Activated CD4-positive, CD25-positive, alpha-beta regulatory T cell treated with anti-CD3 and anti-CD28 coated beads, Interleukin-2, amount 50 U/mL, for 16 hours (primary cell): ENCODE data around the gene IP6K3.
A peak's percentile ranks its signal among the peaks of the same experiment; 100 is the strongest.

Experiments used
- DNase-seq: peaks from one replicate; pipeline ENCODE4 v3.0.0-alpha.2; 2020; ENCODE audit warnings: low read depth, low spot score

The IP6K3 gene

DNA sequence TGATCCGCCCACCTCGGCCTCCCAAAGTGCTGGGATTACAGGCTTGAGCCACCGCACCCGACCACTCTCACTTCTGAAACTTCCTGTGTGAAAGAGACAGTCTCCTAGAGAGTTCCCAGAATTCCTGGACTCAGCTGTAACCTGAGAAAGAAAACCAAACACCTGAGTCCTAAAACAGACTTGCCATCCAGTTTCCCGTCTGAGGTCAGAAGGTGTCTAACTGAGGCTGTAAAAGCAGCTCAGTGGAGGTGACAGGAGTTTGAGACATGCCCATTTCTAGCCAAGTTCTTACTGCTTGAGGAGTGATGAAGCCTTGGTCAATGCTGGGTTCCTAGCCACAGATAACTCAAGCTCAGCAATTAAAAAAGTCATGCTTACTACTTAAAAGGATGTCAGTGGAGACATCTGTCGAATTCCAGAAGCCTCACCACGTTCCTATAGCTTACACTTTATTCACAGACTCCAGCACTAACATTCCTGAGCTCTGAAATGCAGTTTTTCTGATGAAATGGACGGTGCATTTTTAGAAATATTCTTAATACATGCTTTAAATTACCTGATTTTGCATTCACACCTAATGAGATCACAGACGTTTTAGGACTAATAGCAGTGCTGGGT lies 41.3 kb downstream of the IP6K3 start:
- no peak for DNase-seq

DNA sequence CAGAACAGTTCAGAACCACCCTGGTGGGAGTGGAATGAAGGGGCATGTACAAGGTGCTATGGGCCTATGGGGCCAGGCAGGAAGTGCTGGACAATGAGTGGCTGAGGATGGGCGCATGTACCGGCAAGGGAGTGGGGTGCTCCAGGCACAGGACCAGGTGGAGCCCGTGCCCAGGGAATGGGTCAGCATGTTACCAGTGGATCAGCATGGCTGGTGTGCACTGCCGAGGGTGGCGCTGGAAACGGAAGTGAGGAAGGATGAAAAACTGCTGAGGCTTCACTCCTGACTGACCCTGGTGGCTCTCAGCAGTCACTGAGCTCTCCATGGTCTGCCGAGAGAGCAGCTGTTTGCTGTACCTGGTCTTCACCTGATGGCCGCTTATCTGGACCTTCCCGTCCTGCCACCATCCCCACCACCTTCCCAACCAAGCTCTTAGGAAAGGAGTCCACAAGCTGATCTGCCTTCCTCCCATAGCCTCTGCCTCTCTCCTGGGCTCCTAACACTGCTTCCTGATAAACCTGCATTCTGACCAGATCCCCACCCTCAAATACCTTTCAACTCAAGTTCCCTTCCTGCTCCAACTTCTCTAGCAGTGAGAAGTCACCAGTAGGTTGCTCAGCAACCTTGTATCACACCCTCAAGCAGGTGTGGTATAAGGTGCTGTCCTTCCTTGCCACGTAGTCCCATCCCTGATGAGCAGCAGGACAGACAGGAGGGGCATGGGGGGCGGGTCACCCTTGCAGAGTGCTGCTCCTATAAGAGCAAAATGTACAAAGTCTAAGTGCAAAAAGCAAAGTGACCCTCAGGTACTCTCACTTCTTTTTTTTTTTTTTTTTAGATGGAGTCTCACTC lies 42.3 kb downstream of the IP6K3 start:
- no peak for DNase-seq

DNA sequence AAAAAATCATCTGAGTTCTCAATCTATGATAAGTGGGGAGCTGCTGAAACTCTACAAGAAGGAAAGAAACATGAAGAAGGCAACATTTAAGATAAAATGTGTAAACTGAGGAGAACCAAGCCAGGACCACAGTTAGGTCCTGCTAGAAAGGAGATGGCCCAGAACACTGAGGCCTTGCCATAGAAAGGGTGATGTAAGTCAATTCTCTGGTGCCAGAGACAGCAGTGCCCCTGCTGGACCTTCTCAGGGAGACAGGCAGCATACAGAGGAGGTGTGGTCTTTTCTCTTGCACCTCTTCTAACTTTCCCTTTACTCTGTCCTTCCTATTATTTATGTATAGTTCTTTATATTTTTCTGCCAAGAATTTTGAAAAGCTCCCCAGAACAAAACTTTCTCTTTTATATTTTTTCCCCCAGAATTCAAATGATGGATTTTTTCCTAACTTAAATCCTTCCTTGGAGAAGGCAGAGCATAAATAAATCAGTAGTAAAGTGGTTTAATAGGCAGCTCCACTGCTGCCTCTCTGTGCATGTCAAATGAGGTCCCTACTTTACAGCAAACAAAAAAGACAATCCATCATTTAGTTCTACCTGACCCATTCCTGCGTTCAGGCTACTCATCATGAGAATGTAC lies 44.2 kb downstream of the IP6K3 start:
- no peak for DNase-seq

DNA sequence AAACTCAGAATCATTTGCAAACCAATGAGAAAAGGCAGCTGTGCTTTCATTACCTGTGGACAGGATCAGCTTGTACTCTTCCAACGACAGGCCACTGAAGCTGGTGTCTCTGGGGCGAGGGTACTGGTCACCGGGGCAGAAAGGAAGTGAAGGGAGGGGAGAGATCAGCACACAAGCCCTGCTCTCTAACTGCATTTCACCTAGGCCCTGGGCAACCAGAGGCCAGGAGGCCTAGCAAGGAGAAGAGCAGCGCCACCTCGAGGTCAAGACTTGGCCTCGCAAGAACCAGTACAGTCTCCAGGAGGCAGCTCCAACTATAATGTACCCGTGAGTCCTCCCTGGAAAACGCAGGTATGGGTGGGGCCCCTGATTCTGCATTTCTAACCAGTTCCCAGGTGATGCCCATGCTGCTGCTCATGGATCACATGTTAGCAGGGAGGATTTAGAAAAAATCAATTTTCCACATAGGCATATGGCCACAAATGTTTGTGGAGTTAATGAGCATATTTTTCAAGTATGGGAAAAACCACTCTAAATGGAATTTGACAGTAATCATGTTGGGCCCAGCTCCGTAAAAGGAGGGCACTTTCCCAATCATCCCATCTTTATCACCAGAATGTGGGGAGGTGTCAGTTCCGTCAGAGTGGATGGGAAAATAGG lies 46.2 kb downstream of the IP6K3 start:
- DNase-seq, result peak; percentile 48

DNA sequence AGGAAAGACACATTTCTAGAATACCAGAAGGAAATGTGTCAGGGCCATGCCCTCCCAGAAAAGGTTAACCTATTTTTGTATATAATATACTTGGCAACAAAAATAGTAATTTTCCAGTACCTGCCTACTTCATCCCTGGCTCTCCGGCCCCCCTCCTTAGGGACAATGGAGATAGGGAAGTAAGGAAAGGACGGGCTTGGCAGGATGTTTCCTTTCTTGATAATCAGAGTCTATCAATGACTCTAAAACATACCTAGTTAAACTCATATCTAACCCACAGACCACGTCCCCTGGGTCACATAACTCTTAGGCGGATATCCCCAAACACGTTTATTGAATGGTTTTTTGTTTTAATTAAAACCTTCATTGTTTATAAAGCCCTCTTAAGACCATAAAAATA lies 47.0 kb downstream of the IP6K3 start:
- DNase-seq, result no peak

DNA sequence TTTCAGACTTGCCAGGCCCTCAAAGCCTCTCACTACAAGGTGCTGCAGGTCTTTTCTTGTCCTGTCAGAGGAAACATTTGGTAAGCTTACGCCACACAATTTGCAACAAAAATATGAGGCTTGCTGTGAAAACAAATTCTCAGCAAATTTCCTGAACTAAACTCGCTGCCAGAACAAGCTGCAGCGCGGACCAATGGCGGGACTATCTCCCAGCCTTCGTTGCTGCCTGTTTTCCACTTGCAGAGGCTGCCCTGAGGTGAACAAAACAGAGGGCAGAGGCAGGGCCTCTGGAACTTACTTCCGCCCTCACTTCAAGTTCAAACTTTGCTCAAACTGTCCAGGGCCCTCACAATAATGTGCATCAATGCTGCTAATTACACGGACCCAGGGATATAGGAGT lies 47.6 kb downstream of the IP6K3 start:
- no peak for DNase-seq

DNA sequence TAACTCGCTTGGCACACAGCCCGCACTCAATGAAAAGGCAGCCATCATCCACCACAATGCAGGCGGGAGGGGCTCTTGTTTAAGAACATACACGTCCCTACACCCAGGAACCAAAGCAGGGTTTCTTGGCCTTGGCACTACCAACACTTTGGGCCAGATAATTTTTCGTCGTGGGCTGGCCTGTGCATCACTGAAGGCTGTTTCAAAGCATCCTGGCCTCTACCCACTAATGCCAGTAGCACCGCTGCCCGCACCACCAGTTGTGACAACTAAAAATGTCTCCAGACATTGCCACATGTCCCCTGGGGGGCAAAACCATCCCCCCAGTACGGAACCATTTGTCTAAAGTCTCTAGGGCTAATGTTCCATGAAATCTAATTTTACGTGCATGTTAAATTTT lies 48.2 kb downstream of the IP6K3 start:
- DNase-seq, result no peak

DNA sequence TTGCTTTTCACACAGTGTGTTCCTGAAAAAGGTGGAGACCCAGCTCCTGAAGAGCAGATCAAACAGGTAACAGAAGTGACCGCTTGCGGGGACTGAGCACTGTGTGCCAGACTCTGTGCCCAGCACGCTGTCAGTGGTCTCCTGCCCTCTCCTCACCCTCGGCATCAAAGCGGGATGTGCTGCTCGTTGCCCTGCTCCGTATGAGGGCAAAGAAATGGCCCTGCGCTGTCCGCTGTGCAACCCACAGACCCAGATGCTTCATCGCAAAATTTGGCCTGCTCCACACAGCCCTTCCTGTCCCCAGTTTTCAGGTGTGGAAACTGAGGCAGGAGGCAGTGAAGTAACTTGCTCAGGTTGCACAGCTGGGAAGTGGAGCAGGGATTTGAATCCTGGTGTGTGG lies 48.9 kb downstream of the IP6K3 start:
- no peak for DNase-seq

DNA sequence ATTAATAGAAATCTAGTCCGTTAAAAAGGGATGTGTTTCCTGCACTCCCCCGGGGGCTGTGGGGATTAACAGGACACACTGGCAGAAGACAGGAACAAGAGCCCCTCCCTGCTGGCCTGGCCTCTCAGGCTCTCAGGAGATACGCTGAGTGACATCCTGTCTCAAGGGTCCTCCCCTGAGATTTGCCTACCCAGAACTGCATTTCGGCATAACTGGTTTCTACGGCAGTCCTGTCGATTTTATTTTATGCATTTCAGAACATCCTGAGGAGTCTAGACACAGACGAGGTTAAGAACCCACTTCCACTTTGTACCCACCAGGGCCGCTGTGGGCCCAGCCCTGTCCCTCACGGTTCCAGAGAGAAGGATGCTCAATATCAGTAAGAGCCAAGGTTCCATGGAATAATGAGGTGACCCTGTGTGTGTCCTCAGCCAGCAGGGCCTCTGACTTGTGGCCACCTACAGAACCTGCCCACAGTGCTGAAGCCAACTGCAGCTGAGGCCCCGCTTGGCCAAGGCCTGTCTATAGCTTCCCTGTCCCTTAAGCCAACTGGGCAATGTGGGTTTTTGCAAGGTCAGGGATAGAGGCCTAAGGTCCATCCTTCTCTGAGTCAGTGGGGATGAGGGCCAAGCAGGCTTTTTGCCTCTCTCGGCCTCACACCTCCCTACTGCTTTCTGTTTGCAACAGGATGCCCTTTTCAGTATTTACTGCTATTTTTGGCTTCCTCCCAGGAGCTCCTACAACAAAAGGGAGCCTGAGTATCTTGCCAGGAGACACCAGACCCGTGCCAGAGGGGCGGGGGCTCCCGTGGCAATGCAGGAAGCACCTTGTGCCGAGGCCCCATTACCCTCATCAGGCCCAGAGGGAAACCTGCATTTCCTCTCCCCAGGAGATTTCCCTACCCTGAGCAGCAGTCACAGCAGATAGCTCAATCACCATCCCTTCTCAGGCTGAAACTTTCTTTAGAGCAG lies 49.9 kb downstream of the IP6K3 start:
- no peak for DNase-seq

DNA sequence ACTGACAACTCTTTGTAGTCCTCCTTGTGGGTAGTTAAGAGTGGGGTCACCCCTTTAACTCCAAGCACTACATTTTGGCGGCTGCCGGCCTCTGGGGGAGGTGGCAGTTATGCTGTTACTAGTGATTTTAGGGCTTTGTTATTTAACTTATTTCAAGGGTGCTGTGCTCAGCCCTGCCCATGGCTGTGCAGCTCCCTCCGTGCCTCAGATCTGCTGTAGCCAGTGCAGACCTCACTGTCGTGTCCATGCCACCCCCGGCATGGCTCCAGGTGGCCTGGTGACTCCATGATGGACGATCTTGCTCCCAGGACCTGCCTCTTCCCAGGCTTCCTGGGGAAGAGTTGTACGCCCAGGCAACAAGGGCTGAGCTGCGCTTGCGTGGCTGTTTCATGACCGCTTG lies 50.6 kb downstream of the IP6K3 start:
- no peak for DNase-seq

DNA sequence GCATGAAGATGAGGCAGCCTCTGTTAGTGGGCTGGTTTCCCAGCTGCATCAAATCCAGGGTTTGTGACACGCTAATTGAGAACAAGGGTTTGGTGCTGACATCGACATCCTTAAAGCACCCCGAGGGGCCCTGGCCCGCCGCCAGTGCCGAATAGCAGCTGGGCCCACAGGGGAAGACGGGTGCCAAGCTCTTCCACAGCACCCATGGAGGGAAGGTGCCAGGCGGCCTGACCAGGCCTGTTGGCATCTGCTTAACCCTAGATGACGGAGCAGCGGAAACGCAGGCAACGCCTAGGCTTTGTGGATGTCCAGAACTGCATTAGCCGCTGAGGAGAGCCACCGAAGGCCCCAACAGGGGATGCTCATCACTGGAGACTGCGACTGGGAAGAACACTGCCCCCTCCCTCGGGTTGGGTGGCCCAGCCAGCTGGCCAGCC lies 51.2 kb downstream of the IP6K3 start:
- no peak for DNase-seq

DNA sequence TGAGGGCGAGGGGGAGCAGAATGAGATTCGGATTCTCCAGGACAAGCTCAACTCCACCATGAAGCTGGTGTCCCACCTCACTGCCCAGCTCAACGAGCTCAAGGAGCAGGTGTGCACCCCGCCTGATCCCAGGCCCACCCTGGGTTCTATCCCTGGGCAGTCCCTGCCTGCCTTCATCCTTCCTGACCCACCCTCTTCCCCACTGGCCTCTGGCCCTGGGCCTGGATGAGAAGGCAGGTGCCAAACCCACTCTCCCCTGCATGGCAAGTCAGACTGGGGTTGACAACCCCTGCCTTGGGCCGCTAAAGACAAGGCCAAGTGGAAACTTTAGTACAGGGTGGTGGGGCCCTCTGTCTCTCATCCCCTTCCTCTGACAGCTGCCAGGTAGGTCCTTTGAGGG lies 51.7 kb downstream of the IP6K3 start:
- no peak for DNase-seq

DNA sequence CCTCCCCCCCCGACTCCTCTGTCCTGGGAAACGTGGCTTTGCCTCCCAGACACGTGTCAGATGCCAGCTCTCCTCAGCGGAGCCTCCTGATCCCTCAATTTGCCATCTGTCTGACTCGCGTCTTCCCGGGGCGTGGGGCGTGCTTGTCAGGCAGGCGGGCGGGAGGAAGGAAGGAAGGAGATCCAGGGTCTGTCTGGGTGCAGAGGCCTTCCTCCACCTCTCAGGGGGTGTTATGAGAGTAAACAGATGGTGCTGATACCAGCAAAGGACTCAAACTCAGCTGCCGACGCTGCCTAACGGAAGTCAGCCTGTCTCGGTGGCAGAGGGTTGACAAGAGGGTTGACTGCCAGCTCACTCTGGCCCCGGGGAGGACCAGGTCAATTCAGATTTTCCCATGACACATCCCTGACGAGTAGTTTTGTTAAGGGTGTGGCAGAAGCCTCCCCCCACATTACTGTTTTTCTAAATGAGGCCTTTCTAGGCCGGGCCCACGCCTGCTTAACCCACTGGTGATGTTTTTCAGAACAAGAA lies 52.2 kb downstream of the IP6K3 start:
- DNase-seq, result peak; percentile 31

DNA sequence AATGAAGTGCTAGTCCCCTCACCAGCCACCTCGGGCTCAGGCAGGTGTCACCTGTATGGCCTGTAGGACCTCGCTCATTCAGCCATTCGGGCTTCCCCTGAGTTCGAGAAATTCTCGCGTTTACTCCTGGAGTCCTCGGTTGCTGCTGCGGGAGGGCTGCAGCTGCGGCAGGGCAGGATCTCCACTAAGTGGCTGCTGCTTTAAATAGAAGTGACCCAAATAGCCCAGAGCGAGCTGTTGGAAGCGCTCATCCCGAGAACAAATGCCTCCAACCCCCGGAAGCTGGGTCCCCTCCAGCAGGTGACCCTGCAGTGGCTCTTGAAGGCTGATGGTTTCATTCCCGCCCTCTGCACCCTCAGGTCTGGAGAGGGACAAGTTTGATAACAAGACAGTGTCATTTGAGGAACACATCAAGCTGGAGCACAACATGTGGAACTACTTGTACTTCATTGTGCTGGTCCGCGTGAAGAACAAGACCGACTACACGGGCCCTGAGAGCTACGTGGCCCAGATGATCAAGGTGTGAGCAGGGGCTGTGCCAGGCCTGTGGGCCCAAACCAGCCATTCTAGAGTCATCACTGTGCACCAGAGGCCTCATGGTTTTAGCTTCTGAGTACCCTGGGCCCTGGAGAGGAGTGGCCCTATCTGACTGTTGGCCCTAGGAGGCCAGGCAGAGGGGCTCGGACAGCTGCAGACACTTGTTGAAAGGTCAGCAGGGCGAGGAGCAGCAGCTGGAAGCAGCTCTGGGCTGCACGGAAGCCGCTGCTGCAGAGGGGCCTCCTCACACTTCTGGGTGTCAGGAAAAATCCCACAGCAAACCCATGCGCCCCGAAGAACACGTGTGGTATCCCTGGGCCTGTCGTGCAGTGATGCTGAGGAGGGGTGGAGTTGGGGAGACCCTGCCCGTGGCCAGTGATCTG lies 53.3 kb downstream of the IP6K3 start:
- no peak for DNase-seq

DNA sequence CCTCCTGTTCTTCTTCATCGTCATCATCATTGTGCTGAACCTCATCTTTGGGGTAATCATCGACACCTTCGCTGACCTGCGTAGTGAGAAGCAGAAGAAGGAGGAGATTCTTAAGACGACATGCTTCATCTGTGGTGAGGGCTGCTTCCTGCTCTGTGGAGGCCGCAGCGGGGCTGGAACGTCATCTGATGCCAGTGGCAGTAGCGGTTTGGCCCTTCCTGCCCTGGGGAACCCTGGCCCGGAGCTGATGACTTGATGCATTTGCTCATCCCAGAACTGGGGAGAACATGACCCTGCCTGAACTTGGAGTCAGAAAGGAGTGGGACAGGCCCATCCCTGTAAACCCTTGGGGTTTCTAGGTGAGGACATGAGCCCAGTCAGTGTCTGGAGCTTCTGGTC lies 53.9 kb downstream of the IP6K3 start:
- no peak for DNase-seq

DNA sequence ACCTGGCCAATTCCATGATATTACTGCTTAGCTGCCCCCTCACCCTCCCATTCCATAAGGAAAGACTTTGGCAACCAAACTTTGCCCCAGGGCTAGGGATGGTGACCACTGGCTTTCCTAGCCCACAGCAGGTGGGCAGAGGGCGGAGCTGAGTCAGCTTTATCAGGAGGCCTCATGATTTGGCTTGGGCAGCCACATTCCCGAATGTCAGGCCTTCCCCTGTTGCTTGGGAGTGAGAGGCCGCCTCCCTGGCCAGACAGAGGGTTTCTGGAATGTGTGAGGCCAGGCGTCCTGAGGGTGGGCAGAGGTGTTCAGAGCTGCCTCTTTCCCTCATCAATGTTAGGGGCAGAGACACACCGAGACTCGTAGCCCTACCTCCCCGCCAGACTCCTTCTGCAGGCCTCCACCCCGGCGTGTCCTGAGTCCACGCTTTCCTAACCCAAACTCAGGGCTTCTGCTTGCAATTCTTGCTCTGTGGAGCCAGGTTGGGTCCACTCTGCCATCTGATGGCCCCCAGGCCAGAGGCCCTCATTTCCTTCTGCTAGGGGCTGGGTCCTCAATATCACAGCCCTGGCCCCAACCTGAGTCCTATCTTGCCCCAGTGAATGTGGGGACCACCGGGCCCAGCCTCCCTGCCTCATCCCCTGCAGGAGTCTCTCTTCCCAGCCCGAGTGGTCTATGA lies 54.5 kb downstream of the IP6K3 start:
- no peak for DNase-seq

DNA sequence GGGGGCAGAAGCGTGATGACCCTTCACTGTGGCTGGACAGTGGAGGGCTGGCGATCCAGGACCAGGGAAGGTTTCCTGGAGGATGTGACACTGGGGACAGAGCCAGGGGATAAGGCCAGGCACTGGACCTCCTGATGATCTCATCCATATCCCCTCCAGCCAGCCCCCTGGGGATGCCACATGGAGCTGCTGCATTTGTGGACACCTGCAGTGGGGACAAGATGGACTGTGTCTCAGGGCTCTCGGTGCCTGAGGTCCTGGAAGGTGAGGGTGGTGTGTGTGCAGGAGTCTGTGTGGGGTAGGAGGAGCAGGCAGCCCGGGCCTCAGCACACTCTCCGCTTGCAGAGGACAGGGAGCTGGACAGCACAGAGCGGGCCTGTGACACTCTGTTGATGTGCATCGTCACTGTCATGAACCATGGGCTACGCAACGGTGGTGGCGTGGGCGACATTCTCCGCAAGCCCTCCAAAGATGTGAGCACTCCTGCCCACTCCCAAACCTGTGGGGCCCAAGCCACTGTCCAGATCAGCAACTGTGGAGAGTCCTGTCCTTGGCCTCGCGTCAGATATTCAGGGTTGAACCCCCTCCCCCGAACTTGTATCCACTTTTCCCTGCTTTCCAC lies 55.1 kb downstream of the IP6K3 start:
- DNase-seq, result no peak

DNA sequence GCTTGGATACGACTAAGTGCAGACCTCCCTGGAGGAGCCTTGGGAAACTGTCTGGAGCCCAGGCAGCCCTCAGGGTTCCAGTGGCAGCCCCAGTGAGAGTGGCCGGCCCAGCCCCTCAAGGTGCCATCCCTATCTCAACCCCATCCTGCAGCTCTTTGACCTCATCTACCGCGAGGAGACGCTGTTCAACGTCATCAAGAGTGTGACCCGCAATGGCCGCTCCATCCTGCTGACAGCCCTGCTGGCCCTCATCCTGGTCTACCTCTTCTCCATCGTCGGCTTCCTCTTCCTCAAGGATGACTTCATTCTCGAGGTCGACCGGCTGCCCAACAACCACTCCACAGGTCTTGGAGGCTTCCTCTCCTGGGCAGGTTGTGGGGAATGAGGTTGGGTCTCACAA lies 55.9 kb downstream of the IP6K3 start:
- DNase-seq, result no peak

DNA sequence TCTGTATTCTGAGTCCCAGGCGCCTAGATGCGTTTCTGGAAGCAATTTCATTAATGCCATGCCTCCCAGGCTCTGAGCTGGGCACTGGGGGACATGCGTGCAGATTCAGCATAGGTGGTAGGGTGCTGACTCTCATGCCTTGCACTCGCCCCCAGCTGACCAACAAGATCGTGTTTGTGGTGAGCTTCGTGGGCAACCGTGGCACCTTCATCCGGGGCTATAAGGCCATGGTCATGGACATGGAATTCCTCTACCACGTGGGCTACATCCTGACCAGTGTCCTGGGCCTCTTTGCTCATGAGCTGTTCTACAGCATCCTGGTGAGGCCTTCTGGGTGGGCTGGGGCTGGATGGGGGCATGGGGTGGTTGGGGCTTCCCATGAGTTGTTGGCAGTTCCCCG lies 56.8 kb downstream of the IP6K3 start:
- no peak for DNase-seq
